Measurements from ENCODE around the gene TIFAB.

The TIFAB gene

DNA sequence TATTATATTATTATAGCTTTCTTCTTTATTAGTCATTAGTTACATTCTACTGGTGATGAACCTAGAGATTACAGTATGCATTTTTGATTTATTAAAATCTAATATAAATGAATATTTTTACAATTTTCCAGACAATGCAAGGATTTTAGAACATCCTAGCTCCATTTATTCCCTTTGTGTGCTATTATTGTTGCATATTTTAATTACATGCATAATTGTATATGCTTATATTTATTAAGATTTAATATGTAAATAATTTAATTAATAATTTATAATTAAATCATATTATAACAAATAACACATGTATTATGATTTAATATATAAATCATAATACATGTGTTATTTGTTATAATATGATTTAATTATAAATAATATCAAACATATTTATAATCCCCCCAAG lies 29.7 kb downstream of the TIFAB start:
- no peak for DNase-seq

DNA sequence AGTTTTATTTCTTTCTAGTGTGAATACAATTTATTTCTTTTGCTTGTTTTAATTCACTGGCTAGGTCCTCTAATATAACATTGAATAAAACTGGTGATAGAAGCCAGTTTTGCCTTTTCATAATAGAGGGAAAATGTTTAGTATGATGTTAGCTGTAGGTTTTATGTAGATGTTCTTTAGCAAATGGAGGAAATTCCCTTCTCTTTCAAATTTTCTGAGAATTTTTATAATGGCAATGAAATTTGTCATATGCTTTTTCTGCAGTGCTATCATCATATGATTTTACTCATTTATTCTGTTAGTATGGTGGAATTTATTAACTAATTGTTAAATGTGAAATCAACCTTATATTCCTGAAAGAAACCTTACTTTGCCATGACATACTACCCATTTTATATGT lies 35.1 kb downstream of the TIFAB start:
- DNase-seq, result no peak

DNA sequence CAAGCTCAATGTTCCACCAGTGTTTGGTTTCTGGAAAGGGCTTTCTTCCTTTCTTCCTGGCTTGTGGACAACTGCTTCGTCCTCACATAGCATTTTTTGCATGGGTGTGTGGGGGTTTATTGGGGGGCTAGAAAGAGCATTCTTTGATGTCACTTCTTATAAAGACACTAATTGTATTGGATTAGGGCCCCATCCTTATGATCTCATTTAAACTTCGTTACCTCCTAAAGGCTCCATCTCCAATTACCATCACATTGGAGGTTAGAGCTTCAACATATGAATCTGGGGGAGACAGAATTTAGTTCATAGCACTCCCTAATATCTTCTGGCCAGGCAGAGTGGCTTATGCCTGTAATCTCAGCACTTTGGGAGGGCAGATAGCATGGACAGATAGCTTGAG lies 47.1 kb downstream of the TIFAB start:
- DNase-seq, result no peak

DNA sequence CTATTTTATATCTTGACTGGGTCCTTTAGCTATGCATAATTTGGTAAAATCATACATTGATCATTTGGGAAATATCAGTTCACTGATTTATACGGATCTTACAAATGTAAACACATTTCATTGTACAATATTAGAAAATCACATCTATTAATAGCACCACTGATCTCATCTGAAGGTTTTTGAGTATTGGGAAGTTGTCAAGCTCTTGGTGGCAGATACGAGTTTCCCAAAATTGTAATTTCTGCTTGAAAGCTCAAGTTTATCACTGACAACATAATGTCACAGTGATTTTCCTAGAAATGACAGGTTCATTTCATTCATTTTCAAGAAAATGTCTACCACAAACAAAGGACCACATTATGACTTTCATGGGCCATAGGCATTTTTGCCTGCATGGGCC lies 50.1 kb downstream of the TIFAB start:
- DNase-seq, result no peak

DNA sequence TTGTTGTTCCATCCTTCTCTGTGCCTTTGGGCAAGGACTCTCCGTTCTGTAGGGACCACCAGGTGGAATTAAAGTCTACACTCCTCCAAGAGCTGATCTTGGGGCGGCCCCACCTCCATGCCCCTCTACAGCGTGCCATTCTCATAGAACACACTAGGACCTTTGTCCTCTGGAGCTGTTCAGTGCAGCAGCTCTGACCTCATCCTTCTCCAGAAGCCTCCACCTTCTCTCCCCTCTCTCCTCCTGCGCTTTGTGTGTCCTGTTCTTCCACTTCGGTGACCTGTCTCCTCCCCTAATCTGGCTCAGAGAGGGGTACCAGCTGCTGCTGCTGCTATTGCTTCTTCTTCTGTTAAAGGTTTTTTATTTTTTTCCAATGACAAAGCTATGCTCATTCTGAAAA lies 51.3 kb downstream of the TIFAB start:
- DNase-seq, result no peak

DNA sequence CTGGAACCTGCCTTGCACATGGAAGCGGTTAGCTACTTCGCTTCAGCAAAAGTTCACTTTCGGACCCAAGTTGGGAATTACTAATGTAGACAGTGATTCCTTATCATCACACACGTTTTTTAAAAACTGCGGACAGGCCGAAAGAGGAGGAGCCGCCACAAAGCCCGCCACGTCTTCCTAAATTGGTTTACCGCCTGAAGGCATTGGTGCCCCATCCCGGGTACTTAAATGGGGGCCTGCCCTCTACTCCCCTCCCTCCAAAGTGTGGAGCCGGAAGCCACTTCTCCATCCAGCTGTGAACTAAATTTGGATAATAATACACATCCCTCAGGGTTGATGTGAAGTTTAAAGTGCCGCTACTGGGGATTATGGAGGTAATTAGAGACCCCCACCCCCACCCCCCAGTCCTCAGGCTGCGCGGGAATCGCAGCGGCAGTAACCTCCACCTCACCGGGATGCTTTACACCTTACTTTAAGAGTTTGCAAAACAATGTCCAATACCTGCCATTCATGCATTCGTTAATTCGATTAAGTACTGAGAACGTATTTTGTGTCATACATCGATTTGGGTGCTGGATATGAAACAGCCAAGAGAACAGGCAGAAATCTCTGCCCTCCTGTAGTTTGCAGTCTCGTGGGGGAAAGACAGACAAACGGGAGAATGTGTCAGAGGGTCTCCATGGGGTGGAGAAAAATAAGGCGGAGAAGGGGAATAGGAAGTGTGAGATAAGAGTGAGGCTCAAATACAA lies 52.2 kb downstream of the TIFAB start:
- peak; percentile 12 for DNase-seq

DNA sequence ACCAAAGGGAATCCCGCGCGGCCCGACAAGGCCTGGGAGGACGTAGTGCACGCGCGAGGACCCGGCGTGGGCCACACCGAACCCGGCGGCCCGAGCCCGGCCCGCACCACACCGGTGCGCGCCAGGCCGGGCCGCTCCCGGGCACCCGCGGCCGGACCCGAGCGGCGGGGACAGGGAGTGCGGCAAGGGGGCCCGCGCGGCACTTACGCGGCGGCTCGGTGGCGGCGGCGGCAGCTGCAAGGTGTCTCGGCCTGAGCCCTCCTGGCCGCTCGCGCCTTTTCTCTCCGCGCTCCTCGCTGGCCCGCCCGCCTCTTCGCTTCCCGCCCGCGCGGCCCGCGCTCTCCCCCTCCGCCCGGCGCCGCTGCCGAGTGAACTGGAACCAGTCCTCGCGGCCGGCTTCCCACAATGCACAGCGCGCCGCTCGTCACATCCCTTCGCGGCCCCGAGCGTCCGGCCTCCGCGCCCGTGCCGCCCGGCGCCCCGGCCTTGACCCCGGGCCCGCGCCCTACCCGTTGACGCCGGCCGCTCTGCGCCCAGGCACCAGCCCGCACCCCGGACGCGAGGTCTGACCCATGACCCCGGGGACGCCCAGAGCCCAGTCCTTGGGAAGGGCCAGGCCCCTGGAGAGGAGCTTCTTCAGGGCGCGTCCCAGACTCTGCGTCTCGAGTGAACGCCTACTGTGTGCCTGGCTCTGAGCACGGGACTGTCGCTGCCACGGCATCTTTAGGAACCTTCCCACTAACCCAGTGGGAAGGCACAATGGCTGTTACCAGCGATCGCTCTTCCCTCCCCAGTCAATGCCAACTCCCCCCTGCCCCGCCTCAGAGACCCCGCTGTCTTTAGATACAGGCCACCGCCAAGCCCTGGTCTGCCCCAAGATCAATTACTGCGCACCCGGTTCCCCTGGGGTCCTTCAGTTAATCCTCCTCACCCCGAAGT lies 53.0 kb downstream of the TIFAB start, which contains the start of gene MACROH2A1:
TSS of gene MACROH2A1 (minus strand) at position 377 of the 939 bp plus-strand sequence. CDS start 10,138 bp downstream, outside the sequence.
- peak; percentile 84 for DNase-seq

DNA sequence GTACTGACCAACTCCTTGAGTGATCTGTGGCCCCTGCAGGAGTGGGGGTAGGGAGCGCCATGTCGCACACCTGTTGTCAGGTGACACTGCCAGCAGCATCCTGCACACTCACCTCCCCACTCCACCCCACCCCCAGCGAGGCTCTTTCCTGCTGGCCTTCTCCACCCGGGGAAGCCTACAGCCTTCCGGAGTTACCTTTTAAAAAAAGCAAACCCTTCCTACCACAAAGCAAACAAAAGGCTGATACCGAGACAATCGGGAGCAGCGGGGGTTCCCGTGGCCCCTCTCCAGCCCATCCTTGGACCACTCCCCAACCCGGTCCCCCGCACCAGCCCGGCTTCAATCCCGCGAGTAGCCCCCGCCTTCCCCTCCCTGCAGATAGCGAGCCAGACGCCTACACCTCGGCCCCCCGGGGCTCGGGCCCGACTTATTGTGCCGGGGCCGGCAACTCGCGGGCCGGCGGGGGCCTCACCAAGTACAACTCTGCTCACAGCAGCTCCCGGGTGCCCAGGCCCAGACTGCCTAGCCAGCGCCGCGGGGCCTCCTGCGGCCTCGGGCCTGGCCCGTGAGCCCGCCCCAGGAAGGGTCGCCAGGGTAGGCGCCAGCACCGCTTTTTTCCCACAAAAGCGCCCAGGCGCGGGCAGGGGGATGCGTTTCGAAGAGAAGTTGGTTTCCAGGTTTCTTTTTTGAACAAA lies 53.8 kb downstream of the TIFAB start:
- DNase-seq, result peak; percentile 55
